Osteoblast (primary cell): Measurements from ENCODE around the gene HAVCR1. TPM values are rescaled to one million over a fixed set of nuclear protein-coding genes. Genes with fewer than 3 reads are reported as not detected.
"Not testable (repeated sequence)": the region's sequence is repeated elsewhere in the genome, so short reads cannot be mapped to it uniquely, and the experiment has no call there.

Experiments
- DNase-seq: peaks from one replicate; pipeline ENCODE4 v3.0.0; 2011; ENCODE audit warnings: low spot score, mixed read lengths; ENCODE audit not compliant: insufficient read length; ENCODE audit errors: missing footprints
- H2AFZ ChIP-seq: 2 replicates; pipeline ENCODE4 v1.6.0; 2011; ENCODE audit warnings: mild to moderate bottlenecking, low read length
- H3K27ac ChIP-seq: 2 replicates; pipeline ENCODE4 v1.5.1; 2011; ENCODE audit warnings: mild to moderate bottlenecking, low read depth, low read length, moderate library complexity
- H3K27me3 ChIP-seq: 2 replicates; pipeline ENCODE4 v1.6.0; 2012; ENCODE audit warnings: mild to moderate bottlenecking, control low read depth, inconsistent platforms, low read length, moderate library complexity; ENCODE audit not compliant: insufficient read depth
- H3K36me3 ChIP-seq: 2 replicates; pipeline ENCODE4 v1.5.1; 2011; ENCODE audit warnings: mild to moderate bottlenecking, low read length, control low read depth, moderate library complexity; ENCODE audit not compliant: insufficient read depth
- H3K4me1 ChIP-seq: 2 replicates; pipeline ENCODE4 v1.5.1; 2011; ENCODE audit warnings: mild to moderate bottlenecking, low read length, control low read depth, moderate library complexity; ENCODE audit not compliant: insufficient read depth
- H3K4me2 ChIP-seq: 2 replicates; pipeline ENCODE4 v1.6.0; 2011; ENCODE audit warnings: mild to moderate bottlenecking, low read length; ENCODE audit not compliant: insufficient read depth
- H3K4me3 ChIP-seq: fragments of 200-600 bp; sonication (generic); 3 replicates; pipeline ENCODE4 v1.5.1; 2012; ENCODE audit warnings: mild to moderate bottlenecking, low read length, inconsistent platforms; ENCODE audit not compliant: insufficient read depth
- H3K79me2 ChIP-seq: 2 replicates; pipeline ENCODE4 v1.6.0; 2012; ENCODE audit warnings: mild to moderate bottlenecking, low read length, control low read depth, inconsistent platforms; ENCODE audit not compliant: insufficient read depth
- H3K9me3 ChIP-seq: 2 replicates; pipeline ENCODE4 v1.5.1; 2011; ENCODE audit warnings: low read depth, low read length, control low read depth
- H4K20me1 ChIP-seq: 2 replicates; pipeline ENCODE4 v1.6.0; 2012; ENCODE audit warnings: mild to moderate bottlenecking, low read length, control low read depth; ENCODE audit not compliant: insufficient read depth
- CTCF ChIP-seq: IDR thresholded peaks from 2 replicates; pipeline ENCODE4 v1.5.1; 2011; ENCODE audit warnings: mild to moderate bottlenecking, low read depth, low read length, moderate library complexity; ENCODE audit errors: extremely low read depth
- total RNA-seq: library from RNA; depleted of rRNA; stranded (reverse); fragments of >200 nt; gene quantifications from 2 replicates; pipeline ENCODE4 v1.2.3, GENCODE V29; 2012

Gene HAVCR1
- total RNA-seq, 1 donor, result 0.36 TPM

DNA sequence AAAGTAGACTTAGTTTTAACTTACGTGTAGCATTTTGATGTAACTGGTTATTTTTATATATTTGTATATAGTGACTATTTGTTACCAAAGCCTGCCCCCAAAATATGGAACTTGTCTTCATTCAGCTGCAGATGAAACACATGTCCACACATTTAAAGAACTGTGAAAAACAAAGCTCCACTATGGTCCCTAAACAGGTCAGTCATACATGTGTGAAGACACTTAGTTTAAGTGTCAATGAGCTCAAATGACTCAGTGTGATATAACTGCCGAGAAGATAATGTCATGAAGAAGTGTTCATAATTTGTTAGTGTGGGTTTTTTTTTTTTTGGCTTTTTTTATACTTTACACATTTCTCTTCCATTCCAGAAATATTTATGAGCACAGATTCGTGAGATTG, 28.2 kb downstream of the HAVCR1 start:
- Histone ChIP-seq H3K4me1 (no peaks in the 10 kb centered on the region), H3K27ac (no peak overlapping the region), H2AFZ (no peak overlapping the region), H3K27me3 (no peaks in the 10 kb centered on the region), H3K9me3 (no peaks in the 10 kb centered on the region), H3K36me3 (no peaks in the 10 kb centered on the region), H3K4me2 (no peak overlapping the region), H3K4me3 (no peak overlapping the region), H4K20me1 (no peaks in the 10 kb centered on the region), H3K79me2 (no peaks in the 10 kb centered on the region)
- TF ChIP-seq CTCF, result no peak
- DNase-seq, result no peak

- Histone ChIP-seq H3K4me1 (no peaks in the 10 kb centered on the region), H3K9me3 (no peaks in the 10 kb centered on the region), H3K27me3 (no peaks in the 10 kb centered on the region), H3K36me3 (no peaks in the 10 kb centered on the region), H3K4me3 (no peak overlapping the region), H3K27ac (no peak overlapping the region), H2AFZ (no peak overlapping the region), H3K4me2 (no peak overlapping the region), H4K20me1 (no peaks in the 10 kb centered on the region), H3K79me2 (no peaks in the 10 kb centered on the region)
- no peak for TF ChIP-seq CTCF
- DNase-seq, result no peak
Observed at GRCh38 chr5:157029457-157029856, 29.5 kb downstream of the HAVCR1 start.

GRCh38 chr5:157027663-157028062, 31.3 kb downstream of the HAVCR1 start:
- not testable (repeated sequence) for H3K27ac ChIP-seq, H2AFZ ChIP-seq, H4K20me1 ChIP-seq, H3K9me3 ChIP-seq, DNase-seq, H3K4me1 ChIP-seq, H3K4me3 ChIP-seq, H3K27me3 ChIP-seq, H3K79me2 ChIP-seq, H3K36me3 ChIP-seq, H3K4me2 ChIP-seq

- H3K4me2 ChIP-seq, result no peak overlapping the region
- no peak overlapping the region for H2AFZ ChIP-seq
- DNase-seq, result no peak
- TF ChIP-seq CTCF, result peak; percentile 35
- H3K4me1 ChIP-seq, result no peaks in the 10 kb centered on the region
- H4K20me1 ChIP-seq, result no peaks in the 10 kb centered on the region
- H3K27me3 ChIP-seq, result no peaks in the 10 kb centered on the region
- H3K9me3 ChIP-seq, result no peaks in the 10 kb centered on the region
- no peaks in the 10 kb centered on the region for H3K36me3 ChIP-seq
- H3K4me3 ChIP-seq, result no peak overlapping the region
- no peaks in the 10 kb centered on the region for H3K79me2 ChIP-seq
- no peak overlapping the region for H3K27ac ChIP-seq
Observed at GRCh38 chr5:157026789-157027424, 32.0 kb downstream of the HAVCR1 start.
